ENCODE results near the gene CCDC197.

DNA sequence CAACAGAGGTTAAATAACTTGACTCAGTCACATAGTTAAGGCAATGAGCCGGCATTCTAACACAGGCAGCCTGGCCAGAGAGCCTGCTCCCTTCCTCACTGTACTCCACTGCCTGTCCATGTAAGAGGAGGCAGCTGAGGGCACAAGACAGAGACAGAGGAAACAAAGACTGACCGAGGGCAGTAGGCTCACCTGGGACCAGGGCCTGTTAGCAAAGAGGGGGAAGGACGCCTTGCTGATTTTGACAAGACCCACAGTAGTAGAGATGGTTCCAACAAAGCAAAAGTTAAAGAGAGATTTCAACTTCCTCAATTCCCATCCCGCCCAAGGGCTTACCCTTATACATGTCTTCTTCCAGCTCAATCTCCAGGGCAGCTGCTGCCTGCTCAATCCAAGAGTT lies 55.6 kb downstream of the CCDC197 start:
- no peak for TF ChIP-seq CTCF (IDR thresholded peaks at IDR 0.05)
- TF ChIP-seq ZFX (IDR thresholded peaks at IDR 0.05; ENCODE audit: borderline replicate concordance), result no peak

All from 22Rv1 (cell line).